Glutamatergic neuron (in vitro differentiated cells): ENCODE results near the gene CYFIP2. TPM values are rescaled to one million over a fixed set of nuclear protein-coding genes. Genes with fewer than 3 reads are reported as not detected.
"Not testable (repeated sequence)": the region's sequence is repeated elsewhere in the genome, so short reads cannot be mapped to it uniquely, and the experiment has no call there.

Source experiments
- DNase-seq: peaks from one replicate; pipeline ENCODE4 v3.0.0; 2022
- H3K27ac Mint-ChIP-seq: one replicate; pipeline ENCODE4 v1.8.0; 2020; ENCODE audit warnings: mild to moderate bottlenecking, mixed read lengths, inconsistent platforms; ENCODE audit not compliant: unreplicated experiment
- H3K27me3 Mint-ChIP-seq: one replicate; pipeline ENCODE4 v1.8.0; 2020; ENCODE audit warnings: mild to moderate bottlenecking, moderate library complexity, mixed read lengths, inconsistent platforms; ENCODE audit not compliant: unreplicated experiment
- H3K36me3 Mint-ChIP-seq: one replicate; pipeline ENCODE4 v1.8.0; 2020; ENCODE audit warnings: mild to moderate bottlenecking, mixed read lengths, inconsistent platforms; ENCODE audit not compliant: unreplicated experiment
- H3K4me1 Mint-ChIP-seq: one replicate; pipeline ENCODE4 v1.8.0; 2020; ENCODE audit warnings: mild to moderate bottlenecking, low read depth, mixed read lengths, inconsistent platforms; ENCODE audit not compliant: unreplicated experiment
- H3K4me3 Mint-ChIP-seq: one replicate; pipeline ENCODE4 v1.8.0; 2020; ENCODE audit warnings: mild to moderate bottlenecking, mixed read lengths, inconsistent platforms; ENCODE audit not compliant: unreplicated experiment
- H3K9me3 Mint-ChIP-seq: one replicate; pipeline ENCODE4 v1.8.0; 2020; ENCODE audit warnings: mild to moderate bottlenecking, moderate library complexity, mixed read lengths, inconsistent platforms; ENCODE audit not compliant: unreplicated experiment
- total RNA-seq: library from RNA; stranded (reverse); fragmentation: NEBNext Ultra II Directional; extraction: Animal tissue kit (Norgen Biotek cat#: 25700); gene quantifications from one replicate; pipeline ENCODE4 v1.2.1, GENCODE V29; 2021; ENCODE audit not compliant: unreplicated experiment
- TF ChIP-seq, protein P1 (sequence below): fragments of 200-600 bp; sonication (generic); IDR thresholded peaks from one replicate; pipeline ENCODE4 v1.5.0; 2021; ENCODE audit not compliant: partially characterized antibody, unreplicated experiment

Gene CYFIP2
- total RNA-seq, 1 donor from 2014 or later: 120 TPM

DNA sequence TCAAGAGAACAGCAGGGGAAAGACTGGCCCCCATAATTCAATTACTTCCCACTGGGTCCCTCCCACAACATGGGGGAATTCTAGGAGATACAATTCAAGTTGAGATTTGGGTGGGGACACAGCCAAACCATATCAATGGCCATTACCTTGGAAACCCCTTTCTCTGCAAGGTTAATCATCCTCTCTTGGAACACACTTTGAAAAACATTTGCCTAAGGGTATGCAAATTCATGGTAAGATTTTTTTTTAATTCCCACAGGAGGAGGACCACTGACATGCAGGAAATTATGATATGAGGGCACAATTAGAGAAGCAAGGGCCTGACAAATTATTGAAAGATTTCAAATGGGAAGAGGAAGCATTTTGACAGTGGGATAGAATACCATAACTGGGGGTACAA, 132.4 kb downstream of the CYFIP2 start:
- Mint-ChIP-seq H3K4me3 (no peak overlapping the region), H3K27ac (no peak overlapping the region), H3K27me3 (no peaks in the 10 kb centered on the region), H3K9me3 (no peaks in the 10 kb centered on the region), H3K36me3 (peaks cover 10% of the 10 kb centered on the region), H3K4me1 (no peaks in the 10 kb centered on the region)
- no peak for DNase-seq
- TF ChIP-seq, protein P1, sequence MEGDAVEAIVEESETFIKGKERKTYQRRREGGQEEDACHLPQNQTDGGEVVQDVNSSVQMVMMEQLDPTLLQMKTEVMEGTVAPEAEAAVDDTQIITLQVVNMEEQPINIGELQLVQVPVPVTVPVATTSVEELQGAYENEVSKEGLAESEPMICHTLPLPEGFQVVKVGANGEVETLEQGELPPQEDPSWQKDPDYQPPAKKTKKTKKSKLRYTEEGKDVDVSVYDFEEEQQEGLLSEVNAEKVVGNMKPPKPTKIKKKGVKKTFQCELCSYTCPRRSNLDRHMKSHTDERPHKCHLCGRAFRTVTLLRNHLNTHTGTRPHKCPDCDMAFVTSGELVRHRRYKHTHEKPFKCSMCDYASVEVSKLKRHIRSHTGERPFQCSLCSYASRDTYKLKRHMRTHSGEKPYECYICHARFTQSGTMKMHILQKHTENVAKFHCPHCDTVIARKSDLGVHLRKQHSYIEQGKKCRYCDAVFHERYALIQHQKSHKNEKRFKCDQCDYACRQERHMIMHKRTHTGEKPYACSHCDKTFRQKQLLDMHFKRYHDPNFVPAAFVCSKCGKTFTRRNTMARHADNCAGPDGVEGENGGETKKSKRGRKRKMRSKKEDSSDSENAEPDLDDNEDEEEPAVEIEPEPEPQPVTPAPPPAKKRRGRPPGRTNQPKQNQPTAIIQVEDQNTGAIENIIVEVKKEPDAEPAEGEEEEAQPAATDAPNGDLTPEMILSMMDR: no peak

DNA sequence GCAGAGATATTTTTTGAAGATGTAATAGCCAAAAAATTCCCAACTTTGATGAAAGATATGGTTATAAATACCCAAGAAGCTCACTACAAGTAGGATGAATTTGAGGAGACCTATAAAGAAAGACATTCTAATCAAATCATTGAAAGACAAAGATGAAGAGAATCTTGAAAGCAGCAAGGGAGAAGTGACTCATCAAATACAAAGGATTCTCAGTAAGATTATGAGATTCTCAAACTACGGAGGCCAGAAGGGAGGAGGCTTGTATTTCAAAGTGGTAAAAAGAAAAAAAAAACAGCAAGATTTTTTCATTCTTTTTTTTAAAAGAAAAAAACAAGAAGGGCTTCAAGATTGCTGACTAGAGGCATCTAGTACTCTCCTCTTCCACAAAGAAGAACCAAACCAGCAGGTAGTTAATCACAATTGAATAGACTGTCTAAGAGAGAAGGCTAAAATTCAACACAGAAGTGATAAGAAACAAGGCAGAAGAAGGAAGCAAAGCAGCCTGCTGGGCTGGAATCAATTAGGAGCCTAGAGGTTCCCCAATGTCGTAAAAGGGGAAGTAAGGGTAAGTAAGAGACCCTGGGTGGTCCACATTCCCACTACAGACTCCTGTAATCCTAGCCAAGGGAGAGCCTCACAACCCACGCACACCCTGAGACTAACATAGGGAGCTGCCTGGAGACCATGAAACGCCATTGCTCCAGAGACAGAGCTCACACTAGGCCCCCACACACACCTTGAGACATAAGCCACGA, 135.0 kb downstream of the CYFIP2 start:
- TF ChIP-seq, protein P1: no peak
- no peaks in the 10 kb centered on the region for H3K4me1 Mint-ChIP-seq
- H3K27ac Mint-ChIP-seq: no peak overlapping the region
- H3K27me3 Mint-ChIP-seq: no peaks in the 10 kb centered on the region
- H3K9me3 Mint-ChIP-seq: peaks cover 3% of the 10 kb centered on the region
- H3K36me3 Mint-ChIP-seq: peaks cover 2% of the 10 kb centered on the region
- H3K4me3 Mint-ChIP-seq: no peak overlapping the region
- DNase-seq: no peak

DNA sequence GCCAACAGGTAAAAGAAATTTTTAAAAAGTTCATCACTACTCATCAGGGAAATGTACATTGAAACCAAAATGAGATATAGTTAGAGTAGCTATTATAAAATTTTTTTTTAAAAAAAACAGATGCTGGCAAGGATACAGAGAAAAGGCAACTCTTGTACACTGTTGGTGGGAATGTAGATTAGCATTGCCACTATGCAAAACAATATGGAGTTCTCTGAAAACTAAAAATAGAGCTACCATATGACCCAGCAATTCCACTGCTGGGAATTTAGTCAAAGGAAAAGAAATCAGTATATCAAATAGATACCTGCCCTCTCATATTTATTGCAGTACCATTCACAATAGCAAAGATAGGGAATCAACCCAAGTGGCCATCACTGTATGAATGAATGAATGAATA, 149.9 kb downstream of the CYFIP2 start:
- no peak overlapping the region for H3K27ac Mint-ChIP-seq
- H3K4me1 Mint-ChIP-seq: no peaks in the 10 kb centered on the region
- H3K9me3 Mint-ChIP-seq: peaks cover 3% of the 10 kb centered on the region
- H3K4me3 Mint-ChIP-seq: no peak overlapping the region
- H3K27me3 Mint-ChIP-seq: peaks cover 2% of the 10 kb centered on the region
- no peak for DNase-seq
- H3K36me3 Mint-ChIP-seq: peaks cover 5% of the 10 kb centered on the region
- TF ChIP-seq, protein P1: no peak

DNA sequence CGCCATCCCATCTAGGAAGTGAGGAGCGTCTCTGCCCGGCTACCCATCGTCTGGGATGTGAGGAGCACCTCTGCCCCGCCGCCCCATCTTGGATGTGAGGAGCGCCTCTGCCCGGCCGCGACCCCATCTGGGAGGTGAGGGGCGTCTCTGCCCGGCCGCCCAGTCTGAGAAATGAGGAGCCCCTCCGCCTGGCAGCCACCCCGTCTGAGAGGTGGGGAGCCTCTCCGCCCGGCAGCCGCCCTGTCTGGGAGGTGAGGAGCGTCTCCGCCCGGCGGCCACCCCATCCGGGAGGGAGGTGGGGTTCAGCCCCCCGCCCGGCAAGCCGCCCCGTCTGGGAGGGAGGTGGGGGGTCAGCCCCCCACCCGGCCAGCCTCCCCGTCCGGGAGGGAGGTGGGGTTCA, 153.6 kb downstream of the CYFIP2 start:
- H3K27me3 Mint-ChIP-seq, H3K4me3 Mint-ChIP-seq, H3K9me3 Mint-ChIP-seq, DNase-seq, H3K27ac Mint-ChIP-seq, H3K36me3 Mint-ChIP-seq, H3K4me1 Mint-ChIP-seq: not testable (repeated sequence)

DNA sequence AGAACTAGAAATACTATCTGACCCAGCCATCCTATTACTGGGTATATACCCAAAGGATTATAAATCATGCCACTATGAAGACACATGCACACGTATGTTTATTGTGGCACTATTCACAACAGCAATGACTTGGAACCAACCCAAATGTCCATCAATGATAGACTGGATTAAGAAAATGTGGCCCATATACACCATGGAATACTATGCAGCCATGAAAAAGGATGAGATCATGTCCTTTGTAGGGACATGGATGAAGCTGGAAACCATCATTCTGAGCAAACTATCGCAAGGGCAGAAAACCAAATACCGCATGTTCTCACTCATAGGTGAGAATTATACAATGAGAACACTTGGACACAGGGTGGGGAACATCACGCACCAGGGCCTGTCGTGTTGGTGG, 164.0 kb downstream of the CYFIP2 start:
- DNase-seq, H3K27me3 Mint-ChIP-seq, H3K4me3 Mint-ChIP-seq, H3K9me3 Mint-ChIP-seq, H3K36me3 Mint-ChIP-seq, H3K4me1 Mint-ChIP-seq, H3K27ac Mint-ChIP-seq: not testable (repeated sequence)

DNA sequence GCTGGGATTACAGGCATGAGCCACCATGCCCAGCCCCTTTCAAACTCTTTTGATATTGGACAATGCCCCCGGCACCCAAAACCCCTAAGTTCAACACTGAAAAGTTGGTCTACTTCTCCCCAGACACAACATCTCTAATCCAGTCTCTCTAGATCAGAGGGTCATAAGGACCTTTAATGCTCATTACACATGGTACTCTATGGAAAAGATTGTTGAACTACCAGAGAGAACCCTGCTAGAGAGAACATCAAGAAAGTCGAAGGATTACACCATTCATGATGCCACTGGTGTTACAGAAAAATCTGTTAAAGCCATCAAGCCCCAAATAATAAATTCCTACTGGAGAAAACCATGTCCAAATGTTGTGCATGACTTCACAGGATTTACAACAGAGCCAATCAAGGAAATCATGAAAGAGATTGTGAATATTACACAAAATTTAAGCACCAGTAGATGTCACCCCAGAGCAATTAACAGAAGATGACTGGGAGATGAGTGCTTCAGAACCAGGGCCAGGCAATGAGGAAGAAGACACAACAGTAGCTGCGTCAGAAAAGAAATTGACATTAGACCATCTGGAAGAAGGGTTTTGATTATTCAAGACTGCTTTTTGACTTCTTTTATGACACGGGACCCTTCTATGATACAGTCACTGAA, 165.7 kb downstream of the CYFIP2 start:
- TF ChIP-seq, protein P1: peak; percentile 39
- no peak overlapping the region for H3K27ac Mint-ChIP-seq
- no peaks in the 10 kb centered on the region for H3K27me3 Mint-ChIP-seq
- no peaks in the 10 kb centered on the region for H3K4me1 Mint-ChIP-seq
- H3K36me3 Mint-ChIP-seq: no peaks in the 10 kb centered on the region
- no peaks in the 10 kb centered on the region for H3K9me3 Mint-ChIP-seq
- H3K4me3 Mint-ChIP-seq: no peak overlapping the region
- DNase-seq: no peak
